ENCODE results near the gene DSCAML1.

DSCAML1 gene

GRCh38 chr11:117614728-117615127 is 182.3 kb downstream of the DSCAML1 start:
- DNase-seq (ENCODE audit: insufficient read length, low spot score), result no peak
- TF ChIP-seq, protein P1, sequence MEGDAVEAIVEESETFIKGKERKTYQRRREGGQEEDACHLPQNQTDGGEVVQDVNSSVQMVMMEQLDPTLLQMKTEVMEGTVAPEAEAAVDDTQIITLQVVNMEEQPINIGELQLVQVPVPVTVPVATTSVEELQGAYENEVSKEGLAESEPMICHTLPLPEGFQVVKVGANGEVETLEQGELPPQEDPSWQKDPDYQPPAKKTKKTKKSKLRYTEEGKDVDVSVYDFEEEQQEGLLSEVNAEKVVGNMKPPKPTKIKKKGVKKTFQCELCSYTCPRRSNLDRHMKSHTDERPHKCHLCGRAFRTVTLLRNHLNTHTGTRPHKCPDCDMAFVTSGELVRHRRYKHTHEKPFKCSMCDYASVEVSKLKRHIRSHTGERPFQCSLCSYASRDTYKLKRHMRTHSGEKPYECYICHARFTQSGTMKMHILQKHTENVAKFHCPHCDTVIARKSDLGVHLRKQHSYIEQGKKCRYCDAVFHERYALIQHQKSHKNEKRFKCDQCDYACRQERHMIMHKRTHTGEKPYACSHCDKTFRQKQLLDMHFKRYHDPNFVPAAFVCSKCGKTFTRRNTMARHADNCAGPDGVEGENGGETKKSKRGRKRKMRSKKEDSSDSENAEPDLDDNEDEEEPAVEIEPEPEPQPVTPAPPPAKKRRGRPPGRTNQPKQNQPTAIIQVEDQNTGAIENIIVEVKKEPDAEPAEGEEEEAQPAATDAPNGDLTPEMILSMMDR (IDR thresholded peaks at IDR 0.05; ENCODE audit: insufficient read depth, missing control alignments), result no peak
- FAIRE-seq, result no peak

GRCh38 chr11:117613521-117613920 is 183.5 kb downstream of the DSCAML1 start:
- TF ChIP-seq, protein P1 (IDR thresholded peaks at IDR 0.05; ENCODE audit: insufficient read depth, missing control alignments), result no peak
- FAIRE-seq (no peak), DNase-seq (ENCODE audit: insufficient read length, low spot score) (no peak)

DNA sequence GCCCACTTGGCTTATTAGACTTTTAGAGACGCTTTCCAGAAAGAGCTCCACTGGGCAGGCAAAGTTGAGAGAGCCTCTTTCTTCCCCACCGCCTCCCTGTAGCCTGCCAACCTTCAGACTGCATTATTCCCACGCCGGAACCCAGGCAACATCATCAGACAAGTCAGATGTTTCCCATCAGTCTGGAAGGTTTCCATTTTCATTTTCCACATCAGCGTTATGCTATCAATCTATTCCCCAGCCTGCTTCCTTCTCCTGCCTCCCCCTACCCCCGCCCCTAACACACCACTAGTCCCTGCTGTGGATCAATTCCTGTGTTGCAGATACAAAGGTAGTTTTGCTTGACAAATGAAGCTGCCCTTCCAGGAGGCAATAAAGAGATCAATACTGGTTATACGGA is 184.8 kb downstream of the DSCAML1 start:
- TF ChIP-seq, protein P1 (IDR thresholded peaks at IDR 0.05; ENCODE audit: insufficient read depth, missing control alignments), result no peak
- FAIRE-seq (no peak), DNase-seq (ENCODE audit: insufficient read length, low spot score) (no peak)

DNA sequence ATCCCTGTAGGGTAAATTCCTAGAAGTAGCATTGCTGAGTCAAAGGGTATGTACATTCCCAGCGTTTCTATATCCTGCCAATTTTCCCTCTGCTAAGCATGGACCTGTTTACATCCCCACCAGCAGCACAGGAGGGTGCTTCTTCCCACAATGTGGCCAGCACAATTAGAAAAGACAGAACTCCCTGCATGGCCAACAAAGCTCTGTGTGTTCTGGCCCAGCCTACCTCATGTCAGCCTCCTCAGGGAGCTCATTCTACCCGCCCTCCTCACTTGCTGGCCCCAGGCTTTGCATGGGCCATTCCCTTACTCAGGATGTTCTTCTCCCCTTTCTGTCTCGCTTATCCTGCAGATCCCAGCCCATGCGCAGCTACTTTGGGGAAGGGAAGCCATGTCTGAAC is 186.1 kb downstream of the DSCAML1 start:
- FAIRE-seq, result no peak
- TF ChIP-seq, protein P1 (IDR thresholded peaks at IDR 0.05; ENCODE audit: insufficient read depth, missing control alignments), result no peak
- DNase-seq (ENCODE audit: insufficient read length, low spot score), result no peak

DNA sequence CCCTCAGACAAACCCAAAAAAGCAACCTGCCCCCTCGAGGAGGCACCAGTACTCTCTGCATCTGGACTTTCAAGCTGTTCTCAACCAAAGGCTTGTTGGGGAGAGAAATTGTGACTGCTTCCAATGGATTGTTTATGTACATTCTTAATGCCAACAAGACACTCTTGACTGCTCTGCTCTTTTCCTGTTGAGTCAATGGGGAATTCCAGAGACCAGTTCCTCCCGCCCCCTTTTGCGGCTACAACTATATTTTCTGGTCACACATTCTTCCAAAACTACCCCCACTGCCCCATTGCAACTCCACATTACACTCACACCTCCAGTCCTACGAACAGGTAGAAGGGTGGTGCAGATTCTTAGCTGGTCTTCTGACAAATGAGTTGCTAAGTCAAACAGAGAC is 187.0 kb downstream of the DSCAML1 start:
- TF ChIP-seq, protein P1 (IDR thresholded peaks at IDR 0.05; ENCODE audit: insufficient read depth, missing control alignments), result no peak
- no peak for FAIRE-seq

GRCh38 chr11:117607449-117607848 is 189.6 kb downstream of the DSCAML1 start:
- no peak for DNase-seq (ENCODE audit: insufficient read length, low spot score)
- TF ChIP-seq, protein P1 (IDR thresholded peaks at IDR 0.05; ENCODE audit: insufficient read depth, missing control alignments), result no peak
- no peak for FAIRE-seq

More for the DNA sequence above, 187.0 kb downstream of the DSCAML1 start:
- DNase-seq (ENCODE audit: insufficient read length, low spot score), result no peak

- DNase-seq (ENCODE audit: insufficient read length, low spot score) (no peak), FAIRE-seq (no peak)
- TF ChIP-seq, protein P1 (IDR thresholded peaks at IDR 0.05; ENCODE audit: insufficient read depth, missing control alignments), result no peak
These were observed 190.2 kb downstream of the DSCAML1 start for GRCh38 chr11:117606790-117607189.

Data from D721Med (cell line).